MCF 10A (cell line): ENCODE measurements around the gene GPR35. TPM values are rescaled to one million over a fixed set of nuclear protein-coding genes. Genes with fewer than 3 reads are reported as not detected.
"Not testable (repeated sequence)": the region's sequence is repeated elsewhere in the genome, so short reads cannot be mapped to it uniquely, and the experiment has no call there.

Experiments
- BruUV-seq: library from RNA; stranded (reverse); fragments of 400-500 nt; replicated peaks from 2 replicates; lab custom pipeline; 2021; lab: Mats Ljungman, UMichigan
- CTCF ChIA-PET: fragments of 300-600 bp; sonication (Branson Sonifier 250); formaldehyde crosslinking; extraction: SDS; loops from one replicate; lab custom pipeline; 2021; ENCODE audit warnings: antibody characterized with exemption, inconsistent platforms; lab: Yijun Ruan, JAX
- POLR2A ChIA-PET: fragments of 300-600, 350-650 bp; sonication (Branson Sonifier 250); formaldehyde crosslinking; extraction: SDS; loops from one replicate; lab custom pipeline; 2020; ENCODE audit warnings: antibody characterized with exemption, inconsistent platforms; lab: Yijun Ruan, JAX
- DNase-seq: peaks from one replicate; pipeline ENCODE4 v3.0.0-alpha.2; 2018; ENCODE audit not compliant: unreplicated experiment
- H3K27ac Mint-ChIP-seq: one replicate; pipeline ENCODE4 v1.8.0; 2022; ENCODE audit warnings: mild to moderate bottlenecking, low read depth, mixed read lengths; ENCODE audit not compliant: unreplicated experiment
- H3K27me3 Mint-ChIP-seq: one replicate; pipeline ENCODE4 v1.8.0; 2022; ENCODE audit warnings: mixed read lengths; ENCODE audit not compliant: insufficient read depth, unreplicated experiment
- H3K36me3 Mint-ChIP-seq: one replicate; pipeline ENCODE4 v1.8.0; 2022; ENCODE audit warnings: mild to moderate bottlenecking, moderate library complexity, mixed read lengths; ENCODE audit not compliant: insufficient read depth, unreplicated experiment
- H3K4me1 Mint-ChIP-seq: one replicate; pipeline ENCODE4 v1.8.0; 2022; ENCODE audit warnings: mixed read lengths; ENCODE audit not compliant: insufficient read depth, unreplicated experiment
- H3K4me3 Mint-ChIP-seq: one replicate; pipeline ENCODE4 v1.8.0; 2022; ENCODE audit warnings: mild to moderate bottlenecking, moderate library complexity, mixed read lengths; ENCODE audit not compliant: unreplicated experiment
- H3K9me3 Mint-ChIP-seq: one replicate; pipeline ENCODE4 v1.8.0; 2022; ENCODE audit warnings: mixed read lengths; ENCODE audit not compliant: unreplicated experiment
- CTCF ChIP-seq: fragments of 200-600 bp; IDR thresholded peaks from one replicate; pipeline ENCODE4 v1.8.0; 2022; ENCODE audit warnings: antibody characterized with exemption, mild to moderate bottlenecking; ENCODE audit not compliant: unreplicated experiment
- intact Hi-C: fragments of 100-400 bp; cut with micrococcal nuclease; formaldehyde crosslinking; loops from 2 replicates; pipeline ENCODE4 v1.14.1; 2022
- total RNA-seq: library from RNA; stranded (reverse); gene quantifications from 2 replicates; pipeline ENCODE4 v1.2.3, GENCODE V29; 2022

The GPR35 gene
- total RNA-seq, 1 experiment from 2014 or later = 0.42 TPM

GRCh38 chr2:240615396-240615795 is 9.9 kb upstream of the GPR35 start:
- H3K36me3 Mint-ChIP-seq = no peaks in the 10 kb centered on the region
- no peak overlapping the region for H3K27ac Mint-ChIP-seq
- ChIA-PET POLR2A (interaction anchor here (0.7 kb wide), 1 partner anchor 376 kb away, joined by 3 read pairs; no protein-coding TSS in a partner anchor), CTCF (no interaction called here)
- no peaks in the 10 kb centered on the region for H3K9me3 Mint-ChIP-seq
- DNase-seq = no peak
- intact Hi-C loops = no loop called here
- no TSS peak for BruUV-seq
- TF ChIP-seq CTCF = no peak
- no peaks in the 10 kb centered on the region for H3K4me1 Mint-ChIP-seq
- no peak overlapping the region for H3K4me3 Mint-ChIP-seq
- H3K27me3 Mint-ChIP-seq = no peaks in the 10 kb centered on the region

- no TSS peak for BruUV-seq
- no peak for TF ChIP-seq CTCF
- Mint-ChIP-seq H3K9me3 (no peaks in the 10 kb centered on the region), H3K4me3 (no peak overlapping the region), H3K27ac (no peak overlapping the region), H3K36me3 (no peaks in the 10 kb centered on the region), H3K27me3 (no peaks in the 10 kb centered on the region), H3K4me1 (no peaks in the 10 kb centered on the region)
- CTCF ChIA-PET = no interaction called here
- intact Hi-C loops = no loop called here
- no peak for DNase-seq
- POLR2A ChIA-PET = interaction anchor here (0.7 kb wide), 1 partner anchor 376 kb away, joined by 3 read pairs; no protein-coding TSS in a partner anchor
Observed at GRCh38 chr2:240615820-240616547, 9.3 kb upstream of the GPR35 start.

GRCh38 chr2:240616860-240617666 is 8.2 kb upstream of the GPR35 start:
- CTCF ChIA-PET, H3K27me3 Mint-ChIP-seq, intact Hi-C loops, POLR2A ChIA-PET, H3K4me1 Mint-ChIP-seq, BruUV-seq, H3K4me3 Mint-ChIP-seq, H3K36me3 Mint-ChIP-seq, DNase-seq, H3K9me3 Mint-ChIP-seq, H3K27ac Mint-ChIP-seq: not testable (repeated sequence)
- TF ChIP-seq CTCF = peak; percentile 6

GRCh38 chr2:240618776-240619175 is 6.5 kb upstream of the GPR35 start:
- Mint-ChIP-seq H3K27ac (no peak overlapping the region), H3K36me3 (no peaks in the 10 kb centered on the region), H3K9me3 (no peaks in the 10 kb centered on the region), H3K4me1 (no peaks in the 10 kb centered on the region), H3K27me3 (no peaks in the 10 kb centered on the region), H3K4me3 (no peak overlapping the region)
- no peak for DNase-seq
- ChIA-PET CTCF (interaction anchor here (0.5 kb wide), 1 partner anchor 180 kb away, joined by 3 read pairs; no protein-coding TSS in a partner anchor), POLR2A (no interaction called here)
- TF ChIP-seq CTCF = no peak
- intact Hi-C loops = no loop called here
- no TSS peak for BruUV-seq
